Ectodermal cell (in vitro differentiated cells): ENCODE data around the gene VWA8.
"Not testable (repeated sequence)": the region's sequence is repeated elsewhere in the genome, so short reads cannot be mapped to it uniquely, and the experiment has no call there.

Experiments
- H3K27ac ChIP-seq: 2 replicates; pipeline ENCODE4 v1.7.0; 2013; ENCODE audit warnings: mild to moderate bottlenecking, low read depth, low read length; ENCODE audit not compliant: insufficient read depth, poor library complexity, severe bottlenecking
- H3K27me3 ChIP-seq: 2 replicates; pipeline ENCODE4 v1.7.0; 2013; ENCODE audit warnings: mild to moderate bottlenecking, low read length; ENCODE audit not compliant: insufficient read depth, control insufficient read depth, poor library complexity, severe bottlenecking
- H3K36me3 ChIP-seq: one replicate; pipeline ENCODE4 v1.7.0; 2013; ENCODE audit warnings: low read length; ENCODE audit not compliant: control insufficient read depth, insufficient read depth
- H3K4me1 ChIP-seq: one replicate; pipeline ENCODE4 v1.7.0; 2013; ENCODE audit warnings: low read length; ENCODE audit not compliant: control insufficient read depth, insufficient read depth
- H3K4me3 ChIP-seq: 2 replicates; pipeline ENCODE4 v1.7.0; 2013; ENCODE audit warnings: low read depth, low read length, control low read depth; ENCODE audit not compliant: insufficient read depth
- H3K9me3 ChIP-seq: 2 replicates; pipeline ENCODE4 v1.7.0; 2013; ENCODE audit warnings: mild to moderate bottlenecking, low read length, moderate library complexity; ENCODE audit not compliant: control insufficient read depth
- WGBS, 2 experiments: methylation state at CpG; one replicate each; pipeline ENCODE4 v1.1.7; 2013; ENCODE audit warnings: missing lambda C conversion rate in 2 of 2; 5-methylcytosine and 5-hydroxymethylcytosine counted together

VWA8 gene

DNA sequence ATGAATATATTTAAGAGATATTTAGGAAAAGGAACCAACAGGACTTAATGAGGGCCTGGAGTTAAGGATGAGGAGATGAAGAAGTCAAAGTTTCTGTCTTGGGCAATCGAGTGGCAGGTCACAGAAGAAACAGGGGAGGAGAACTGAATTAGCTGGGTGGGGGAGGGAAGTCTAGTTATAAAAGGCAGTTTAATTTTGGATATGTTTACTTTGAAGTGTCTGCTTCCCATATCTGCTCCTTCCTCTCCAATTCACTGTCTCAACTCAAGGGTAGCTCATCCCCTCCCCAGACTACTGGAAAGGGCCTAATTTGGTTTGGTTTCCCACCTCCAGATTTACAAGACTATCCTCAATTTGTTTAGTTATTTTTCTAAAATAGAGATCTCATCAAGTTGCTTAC, 195.9 kb downstream of the VWA8 start:
- Histone ChIP-seq H3K27me3 (no peaks in the 10 kb centered on the region), H3K9me3 (no peaks in the 10 kb centered on the region), H3K4me3 (no peak overlapping the region), H3K27ac (no peak overlapping the region), H3K36me3 (no peaks in the 10 kb centered on the region), H3K4me1 (no peaks in the 10 kb centered on the region)
- WGBS, 2 experiments: 87 to 88% methylated on average over 1 of the region's 1 CpG

DNA sequence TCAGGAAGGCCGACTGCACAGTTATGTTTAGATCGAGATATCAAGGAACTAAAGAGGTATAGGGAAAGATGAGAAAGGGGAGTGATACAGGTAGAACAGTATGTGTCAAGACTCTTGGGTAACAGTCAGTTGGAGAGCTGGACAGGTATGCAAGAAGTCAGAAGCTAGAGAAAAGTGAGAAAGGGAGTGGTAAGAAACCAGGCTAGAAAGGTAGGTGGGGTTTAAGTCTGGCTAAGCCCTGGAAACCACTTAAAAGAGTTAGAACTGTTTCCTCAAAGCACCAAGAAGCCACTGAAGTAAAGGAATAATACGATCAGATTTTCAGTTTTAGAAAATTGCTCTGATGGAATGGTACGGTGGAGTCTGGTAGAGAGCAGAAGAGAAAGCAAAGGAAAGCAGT, 196.4 kb downstream of the VWA8 start:
- Histone ChIP-seq H3K4me3 (no peak overlapping the region), H3K27me3 (no peaks in the 10 kb centered on the region), H3K27ac (no peak overlapping the region), H3K4me1 (no peaks in the 10 kb centered on the region), H3K9me3 (no peaks in the 10 kb centered on the region), H3K36me3 (no peaks in the 10 kb centered on the region)
- 95% methylated on average over 4 of the region's 4 CpGs for WGBS, 2 experiments

GRCh38 chr13:41763782-41764181, 197.1 kb downstream of the VWA8 start:
- H3K4me1 ChIP-seq: no peaks in the 10 kb centered on the region
- 80 to 94% methylated on average over 3 of the region's 3 CpGs for WGBS, 2 experiments
- no peaks in the 10 kb centered on the region for H3K36me3 ChIP-seq
- H3K4me3 ChIP-seq: no peak overlapping the region
- H3K27me3 ChIP-seq: no peaks in the 10 kb centered on the region
- H3K9me3 ChIP-seq: no peaks in the 10 kb centered on the region
- no peak overlapping the region for H3K27ac ChIP-seq

DNA sequence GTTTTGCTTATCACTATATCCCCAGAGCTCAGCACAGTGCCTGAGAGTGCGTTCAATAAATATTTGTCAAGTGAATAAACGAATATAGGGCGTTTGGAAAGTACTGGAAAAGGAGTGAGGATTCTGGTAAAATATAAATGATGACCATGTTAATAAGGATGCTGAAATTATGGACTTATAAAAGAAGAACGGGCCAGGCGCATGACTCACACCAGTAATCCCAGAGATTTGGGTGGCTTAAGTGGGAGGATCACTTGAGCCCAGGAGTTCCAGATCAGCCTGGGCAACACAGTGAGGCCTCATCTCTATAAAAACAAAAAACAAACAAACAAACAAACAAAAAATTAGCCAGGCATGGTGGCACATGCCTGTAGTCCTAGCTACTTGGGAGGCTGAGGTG, 198.1 kb downstream of the VWA8 start:
- Histone ChIP-seq H3K4me3 (no peak overlapping the region), H3K36me3 (no peaks in the 10 kb centered on the region), H3K4me1 (no peaks in the 10 kb centered on the region), H3K27me3 (no peaks in the 10 kb centered on the region), H3K27ac (no peak overlapping the region), H3K9me3 (no peaks in the 10 kb centered on the region)
- WGBS, 2 experiments: 94 to 98% methylated on average over 5 of the region's 5 CpGs

- WGBS, 2 experiments: no CpG with 5 or more reads among the region's 1 CpG
- H3K27me3 ChIP-seq: no peaks in the 10 kb centered on the region
- no peak overlapping the region for H3K27ac ChIP-seq
- no peaks in the 10 kb centered on the region for H3K4me1 ChIP-seq
- no peaks in the 10 kb centered on the region for H3K9me3 ChIP-seq
- no peaks in the 10 kb centered on the region for H3K36me3 ChIP-seq
- no peak overlapping the region for H3K4me3 ChIP-seq
Measured at GRCh38 chr13:41756198-41756880, 204.6 kb downstream of the VWA8 start.

GRCh38 chr13:41751734-41752445, 209.0 kb downstream of the VWA8 start:
- no peaks in the 10 kb centered on the region for H3K36me3 ChIP-seq
- H3K4me3 ChIP-seq: no peak overlapping the region
- no peak overlapping the region for H3K27ac ChIP-seq
- no peaks in the 10 kb centered on the region for H3K9me3 ChIP-seq
- H3K4me1 ChIP-seq: no peaks in the 10 kb centered on the region
- H3K27me3 ChIP-seq: no peaks in the 10 kb centered on the region
- WGBS, 2 experiments: 66 to 77% methylated on average over 3 of the region's 3 CpGs

GRCh38 chr13:41751277-41751676, 209.6 kb downstream of the VWA8 start:
- Histone ChIP-seq H3K27ac (no peak overlapping the region), H3K4me3 (no peak overlapping the region), H3K27me3 (no peaks in the 10 kb centered on the region), H3K9me3 (no peaks in the 10 kb centered on the region), H3K4me1 (no peaks in the 10 kb centered on the region), H3K36me3 (no peaks in the 10 kb centered on the region)
- WGBS, 2 experiments: 89 to 96% methylated on average over 2 of the region's 2 CpGs

DNA sequence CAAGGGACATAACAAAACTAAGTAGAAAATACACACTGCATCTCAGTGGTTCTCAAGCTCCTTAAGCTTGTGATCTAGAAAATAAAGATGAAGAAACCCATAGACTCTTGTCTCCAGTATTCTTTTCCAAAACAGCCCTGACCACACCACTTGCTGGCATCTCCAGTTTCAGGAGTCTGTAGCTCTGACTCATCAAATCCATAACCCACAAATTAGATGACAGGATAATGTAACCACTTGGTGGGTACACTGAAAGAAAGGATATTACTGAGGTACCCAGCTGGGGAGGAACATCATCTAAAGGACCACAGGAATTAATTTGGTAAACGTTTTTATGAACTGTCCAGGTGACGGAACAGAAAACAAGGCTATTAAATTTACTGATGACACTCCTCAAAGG, 214.7 kb downstream of the VWA8 start:
- no peaks in the 10 kb centered on the region for H3K27me3 ChIP-seq
- no peaks in the 10 kb centered on the region for H3K36me3 ChIP-seq
- WGBS, 2 experiments: 87 to 92% methylated on average over 2 of the region's 2 CpGs
- H3K4me3 ChIP-seq: no peak overlapping the region
- H3K27ac ChIP-seq: no peak overlapping the region
- no peaks in the 10 kb centered on the region for H3K4me1 ChIP-seq
- no peaks in the 10 kb centered on the region for H3K9me3 ChIP-seq

GRCh38 chr13:41745496-41745895, 215.4 kb downstream of the VWA8 start:
- WGBS, 2 experiments: 93 to 96% methylated on average over 3 of the region's 3 CpGs
- not testable (repeated sequence) for H3K27me3 ChIP-seq, H3K27ac ChIP-seq, H3K4me1 ChIP-seq, H3K4me3 ChIP-seq, H3K36me3 ChIP-seq, H3K9me3 ChIP-seq

GRCh38 chr13:41742917-41743552, 217.9 kb downstream of the VWA8 start:
- no peaks in the 10 kb centered on the region for H3K27me3 ChIP-seq
- WGBS, 2 experiments: 91 to 93% methylated on average over 4 of the region's 4 CpGs
- no peaks in the 10 kb centered on the region for H3K9me3 ChIP-seq
- H3K4me3 ChIP-seq: no peak overlapping the region
- no peaks in the 10 kb centered on the region for H3K36me3 ChIP-seq
- H3K4me1 ChIP-seq: no peaks in the 10 kb centered on the region
- no peak overlapping the region for H3K27ac ChIP-seq
